ENCODE data around the gene SFI1.
"Not testable (repeated sequence)": the region's sequence is repeated elsewhere in the genome, so short reads cannot be mapped to it uniquely, and the experiment has no call there.

SFI1 gene

GRCh38 chr22:31520051-31520450 is 23.7 kb downstream of the SFI1 start:
- H3K36me3 ChIP-seq (replicated peaks in 1 of 2; ENCODE audit: control insufficient read depth in 2 of 2, insufficient read depth in 2 of 2, low read length in 2 of 2): peaks cover 0 to 11% of the 10 kb centered on the region in 2 donors
- H3K9ac ChIP-seq (ENCODE audit: low read depth, low read length, poor library complexity): no peak overlapping the region
- no peak overlapping the region for H3K4ac ChIP-seq (ENCODE audit: low read length)
- DNase-seq (ENCODE audit: low spot score): no peak
- no peak overlapping the region for H2AFZ ChIP-seq (ENCODE audit: low read length)
- no peak overlapping the region for H2BK5ac ChIP-seq (ENCODE audit: low read length)
- no peak overlapping the region for H3K4me3 ChIP-seq (ENCODE audit: low read length in 2 of 2)
- no peak overlapping the region for H4K91ac ChIP-seq (ENCODE audit: low read depth, low read length, poor library complexity)
- no peak overlapping the region for H2AK5ac ChIP-seq (ENCODE audit: low read depth, low read length)
- peaks cover 0 to 3% of the 10 kb centered on the region in 2 donors for H3K4me1 ChIP-seq (ENCODE audit: control insufficient read depth in 2 of 2, insufficient read depth in 1 of 2, low read depth in 1 of 2, low read length in 2 of 2)
- H2BK12ac ChIP-seq (ENCODE audit: low read length): no peak overlapping the region
- H3K23ac ChIP-seq (ENCODE audit: low read depth, low read length, poor library complexity): no peak overlapping the region
- H3K79me1 ChIP-seq (ENCODE audit: low read depth, low read length): peaks cover 2% of the 10 kb centered on the region
- no peak overlapping the region for H2BK120ac ChIP-seq (ENCODE audit: low read depth, low read length)
- WGBS, 2 donors (ENCODE audit: extremely low coverage in 2 of 2, insufficient read length in 2 of 2, insufficient replicate concordance in 1 of 2): no CpG with 5 or more reads among the region's 4 CpGs
- H3K9me3 ChIP-seq (replicated peaks in 1 of 2; ENCODE audit: control insufficient read depth in 2 of 2, insufficient read depth in 1 of 2, low read depth in 1 of 2, low read length in 2 of 2): peaks cover 0 to under 1% of the 10 kb centered on the region in 2 donors
- H3K27me3 ChIP-seq (ENCODE audit: control insufficient read depth in 3 of 3, insufficient read depth in 3 of 3, low read depth in 1 of 3, low read length in 3 of 3): no peaks in the 10 kb centered on the region
- H3K27ac ChIP-seq (replicated peaks; ENCODE audit: low read length): no peak overlapping the region
- no peak overlapping the region for H2BK15ac ChIP-seq (ENCODE audit: low read length)
- no peak overlapping the region for H3K18ac ChIP-seq (ENCODE audit: low read length)
- no peak overlapping the region for H3K4me2 ChIP-seq (ENCODE audit: insufficient read depth, low read length, poor library complexity, severe bottlenecking)
- no peak overlapping the region for H4K8ac ChIP-seq (ENCODE audit: low read depth, low read length)
- no peak overlapping the region for H3K14ac ChIP-seq (ENCODE audit: low read length)

- H2AFZ ChIP-seq (ENCODE audit: low read length); H3K4me2 ChIP-seq (ENCODE audit: insufficient read depth, low read length, poor library complexity, severe bottlenecking); H3K23ac ChIP-seq (ENCODE audit: low read depth, low read length, poor library complexity); H2BK15ac ChIP-seq (ENCODE audit: low read length); H4K91ac ChIP-seq (ENCODE audit: low read depth, low read length, poor library complexity); H3K27ac ChIP-seq (replicated peaks; ENCODE audit: low read length); H2AK5ac ChIP-seq (ENCODE audit: low read depth, low read length); H3K14ac ChIP-seq (ENCODE audit: low read length); H3K79me1 ChIP-seq (ENCODE audit: low read depth, low read length); H3K4me1 ChIP-seq (ENCODE audit: control insufficient read depth in 2 of 2, insufficient read depth in 1 of 2, low read depth in 1 of 2, low read length in 2 of 2); H3K9ac ChIP-seq (ENCODE audit: low read depth, low read length, poor library complexity); H3K4ac ChIP-seq (ENCODE audit: low read length); H3K9me3 ChIP-seq (replicated peaks in 1 of 2; ENCODE audit: control insufficient read depth in 2 of 2, insufficient read depth in 1 of 2, low read depth in 1 of 2, low read length in 2 of 2); H2BK120ac ChIP-seq (ENCODE audit: low read depth, low read length); H3K27me3 ChIP-seq (ENCODE audit: control insufficient read depth in 3 of 3, insufficient read depth in 3 of 3, low read depth in 1 of 3, low read length in 3 of 3); H4K8ac ChIP-seq (ENCODE audit: low read depth, low read length); H2BK12ac ChIP-seq (ENCODE audit: low read length); H3K4me3 ChIP-seq (ENCODE audit: low read length in 2 of 2); H2BK5ac ChIP-seq (ENCODE audit: low read length); DNase-seq (ENCODE audit: low spot score); H3K18ac ChIP-seq (ENCODE audit: low read length): not testable (repeated sequence)
- H3K36me3 ChIP-seq (replicated peaks in 1 of 2; ENCODE audit: control insufficient read depth in 2 of 2, insufficient read depth in 2 of 2, low read length in 2 of 2): peaks cover 0 to 17% of the 10 kb centered on the region in 2 donors
- WGBS, 2 donors (ENCODE audit: extremely low coverage in 2 of 2, insufficient read length in 2 of 2, insufficient replicate concordance in 1 of 2): no CpG with 5 or more reads among the region's 5 CpGs
These were observed 27.8 kb downstream of the SFI1 start for GRCh38 chr22:31524132-31524531.

- no peak overlapping the region for H3K4me3 ChIP-seq (ENCODE audit: low read length in 2 of 2)
- H3K18ac ChIP-seq (ENCODE audit: low read length): no peak overlapping the region
- H3K9ac ChIP-seq (ENCODE audit: low read depth, low read length, poor library complexity): no peak overlapping the region
- no peak overlapping the region for H3K23ac ChIP-seq (ENCODE audit: low read depth, low read length, poor library complexity)
- H3K14ac ChIP-seq (ENCODE audit: low read length): no peak overlapping the region
- no peak overlapping the region for H3K4me2 ChIP-seq (ENCODE audit: insufficient read depth, low read length, poor library complexity, severe bottlenecking)
- H3K36me3 ChIP-seq (replicated peaks in 1 of 2; ENCODE audit: control insufficient read depth in 2 of 2, insufficient read depth in 2 of 2, low read length in 2 of 2): peaks cover 0 to 29% of the 10 kb centered on the region in 2 donors
- no peak overlapping the region for H2BK5ac ChIP-seq (ENCODE audit: low read length)
- H2AK5ac ChIP-seq (ENCODE audit: low read depth, low read length): no peak overlapping the region
- H3K4me1 ChIP-seq (ENCODE audit: control insufficient read depth in 2 of 2, insufficient read depth in 1 of 2, low read depth in 1 of 2, low read length in 2 of 2): no peaks in the 10 kb centered on the region
- no CpG with 5 or more reads among the region's 7 CpGs for WGBS, 2 donors (ENCODE audit: extremely low coverage in 2 of 2, insufficient read length in 2 of 2, insufficient replicate concordance in 1 of 2)
- no peaks in the 10 kb centered on the region for H3K79me1 ChIP-seq (ENCODE audit: low read depth, low read length)
- H3K27me3 ChIP-seq (ENCODE audit: control insufficient read depth in 3 of 3, insufficient read depth in 3 of 3, low read depth in 1 of 3, low read length in 3 of 3): no peaks in the 10 kb centered on the region
- H4K8ac ChIP-seq (ENCODE audit: low read depth, low read length): no peak overlapping the region
- H3K9me3 ChIP-seq (replicated peaks in 1 of 2; ENCODE audit: control insufficient read depth in 2 of 2, insufficient read depth in 1 of 2, low read depth in 1 of 2, low read length in 2 of 2): peaks cover 0 to 8% of the 10 kb centered on the region in 2 donors
- DNase-seq (ENCODE audit: low spot score): no peak
- no peak overlapping the region for H3K4ac ChIP-seq (ENCODE audit: low read length)
- no peak overlapping the region for H2BK12ac ChIP-seq (ENCODE audit: low read length)
- H2BK120ac ChIP-seq (ENCODE audit: low read depth, low read length): no peak overlapping the region
- no peak overlapping the region for H4K91ac ChIP-seq (ENCODE audit: low read depth, low read length, poor library complexity)
- no peak overlapping the region for H3K27ac ChIP-seq (replicated peaks; ENCODE audit: low read length)
- no peak overlapping the region for H2BK15ac ChIP-seq (ENCODE audit: low read length)
- H2AFZ ChIP-seq (ENCODE audit: low read length): no peak overlapping the region
These were observed 29.9 kb downstream of the SFI1 start for GRCh38 chr22:31526270-31526669.

GRCh38 chr22:31530823-31531195 is 34.5 kb downstream of the SFI1 start:
- Histone ChIP-seq H3K4me1 (ENCODE audit: control insufficient read depth in 2 of 2, insufficient read depth in 1 of 2, low read depth in 1 of 2, low read length in 2 of 2) (peaks cover 0 to 2% of the 10 kb centered on the region in 2 donors), H4K91ac (ENCODE audit: low read depth, low read length, poor library complexity) (no peak overlapping the region), H2AK5ac (ENCODE audit: low read depth, low read length) (no peak overlapping the region), H2BK120ac (ENCODE audit: low read depth, low read length) (no peak overlapping the region), H2BK5ac (ENCODE audit: low read length) (no peak overlapping the region), H3K36me3 (replicated peaks in 1 of 2; ENCODE audit: control insufficient read depth in 2 of 2, insufficient read depth in 2 of 2, low read length in 2 of 2) (peaks cover 0 to 40% of the 10 kb centered on the region in 2 donors), H2BK15ac (ENCODE audit: low read length) (no peak overlapping the region), H2AFZ (ENCODE audit: low read length) (no peak overlapping the region), H3K23ac (ENCODE audit: low read depth, low read length, poor library complexity) (no peak overlapping the region), H3K27me3 (ENCODE audit: control insufficient read depth in 3 of 3, insufficient read depth in 3 of 3, low read depth in 1 of 3, low read length in 3 of 3) (no peaks in the 10 kb centered on the region), H4K8ac (ENCODE audit: low read depth, low read length) (no peak overlapping the region), H3K9me3 (replicated peaks in 1 of 2; ENCODE audit: control insufficient read depth in 2 of 2, insufficient read depth in 1 of 2, low read depth in 1 of 2, low read length in 2 of 2) (peaks cover 0 to 4% of the 10 kb centered on the region in 2 donors), H3K14ac (ENCODE audit: low read length) (no peak overlapping the region), H3K4ac (ENCODE audit: low read length) (no peak overlapping the region), H3K4me2 (ENCODE audit: insufficient read depth, low read length, poor library complexity, severe bottlenecking) (no peak overlapping the region), H3K4me3 (ENCODE audit: low read length in 2 of 2) (no peak overlapping the region), H3K27ac (replicated peaks; ENCODE audit: low read length) (no peak overlapping the region), H2BK12ac (ENCODE audit: low read length) (no peak overlapping the region), H3K18ac (ENCODE audit: low read length) (no peak overlapping the region), H3K79me1 (ENCODE audit: low read depth, low read length) (no peaks in the 10 kb centered on the region), H3K9ac (ENCODE audit: low read depth, low read length, poor library complexity) (no peak overlapping the region)
- no peak for DNase-seq (ENCODE audit: low spot score)
- no CpG with 5 or more reads among the region's 3 CpGs for WGBS, 2 donors (ENCODE audit: extremely low coverage in 2 of 2, insufficient read length in 2 of 2, insufficient replicate concordance in 1 of 2)

All from neuronal stem cell (in vitro differentiated cells).